Prostate gland (tissue), 2 donors: ENCODE data around the gene CROCC2.

Source experiments
- POLR2A ChIP-seq: fragments of 450-650 bp; IDR thresholded peaks from one replicate; pipeline ENCODE4 v1.6.1; 2016; ENCODE audit warnings: antibody characterized with exemption, mild to moderate bottlenecking
- POLR2AphosphoS5 ChIP-seq: sonication (generic); formaldehyde crosslinking; IDR thresholded peaks from one replicate; pipeline ENCODE4 v1.6.1; 2017; ENCODE audit warnings: antibody characterized with exemption
- TF ChIP-seq, protein P1 (sequence below), 4 experiments: fragments of 200-600 bp in 2 of 4; fragments of 450-650 bp in 2 of 4; sonication (generic) in 2 of 4; IDR thresholded peaks; 1 replicate in 3 of 4; 2 replicates in 1 of 4; pipeline ENCODE4 v1.5.1; 2016 to 2019; ENCODE audit warnings: antibody characterized with exemption in 4 of 4, mild to moderate bottlenecking in 2 of 4, moderate library complexity in 2 of 4

DNA sequence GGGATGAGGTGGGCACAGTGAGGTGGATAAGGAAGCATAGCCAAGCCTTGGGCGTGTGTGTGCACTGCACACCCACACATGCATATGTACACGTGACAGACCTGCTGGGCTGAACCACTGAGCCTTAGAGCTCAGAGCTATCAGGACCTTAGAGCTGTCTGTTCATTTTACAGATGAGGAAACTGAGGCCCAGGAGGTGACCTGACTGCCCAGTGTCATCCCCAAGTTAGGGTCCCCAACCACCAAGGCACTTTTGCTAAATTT, 84.1 kb downstream of the CROCC2 start:
- TF ChIP-seq POLR2A (no peak), POLR2AphosphoS5 (no peak)
- TF ChIP-seq, protein P1, sequence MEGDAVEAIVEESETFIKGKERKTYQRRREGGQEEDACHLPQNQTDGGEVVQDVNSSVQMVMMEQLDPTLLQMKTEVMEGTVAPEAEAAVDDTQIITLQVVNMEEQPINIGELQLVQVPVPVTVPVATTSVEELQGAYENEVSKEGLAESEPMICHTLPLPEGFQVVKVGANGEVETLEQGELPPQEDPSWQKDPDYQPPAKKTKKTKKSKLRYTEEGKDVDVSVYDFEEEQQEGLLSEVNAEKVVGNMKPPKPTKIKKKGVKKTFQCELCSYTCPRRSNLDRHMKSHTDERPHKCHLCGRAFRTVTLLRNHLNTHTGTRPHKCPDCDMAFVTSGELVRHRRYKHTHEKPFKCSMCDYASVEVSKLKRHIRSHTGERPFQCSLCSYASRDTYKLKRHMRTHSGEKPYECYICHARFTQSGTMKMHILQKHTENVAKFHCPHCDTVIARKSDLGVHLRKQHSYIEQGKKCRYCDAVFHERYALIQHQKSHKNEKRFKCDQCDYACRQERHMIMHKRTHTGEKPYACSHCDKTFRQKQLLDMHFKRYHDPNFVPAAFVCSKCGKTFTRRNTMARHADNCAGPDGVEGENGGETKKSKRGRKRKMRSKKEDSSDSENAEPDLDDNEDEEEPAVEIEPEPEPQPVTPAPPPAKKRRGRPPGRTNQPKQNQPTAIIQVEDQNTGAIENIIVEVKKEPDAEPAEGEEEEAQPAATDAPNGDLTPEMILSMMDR (IDR thresholded peaks at IDR 0.05) = no peak
